ENCODE data around the gene IQCB1. TPM values are rescaled to one million over a fixed set of nuclear protein-coding genes. Genes with fewer than 3 reads are reported as not detected.

IQCB1 gene
- total RNA-seq = 13.4 and 28.0 TPM in 2 replicates

GRCh38 chr3:121834671-121835464, at the start of gene IQCB1, which contains the start of gene EAF2:
TSS of gene IQCB1 (minus strand) at chr3:121835060. CDS start at chr3:121828960, 6,100 bp downstream.
TSS of gene EAF2 (plus strand) at chr3:121835209. CDS start at chr3:121835286, 77 bp downstream.

GRCh38 chr3:121749276-121750086, 85.4 kb downstream of the IQCB1 start, which contains the start of gene GOLGB1:
TSS of gene GOLGB1 (minus strand) at chr3:121749741. CDS start at chr3:121730971, 18,770 bp downstream.

Other genes starting within 250 kb of the IQCB1 start
- not detected in 2 replicates for gene FBXO40, start 241.7 kb downstream of the IQCB1 start, total RNA-seq
- 3.3 and 6.5 TPM in 2 replicates for gene HCLS1, start 174.2 kb downstream of the IQCB1 start, total RNA-seq
- 65.3 and 93.2 TPM in 2 replicates for gene GOLGB1, start 85.3 kb downstream of the IQCB1 start, total RNA-seq
- 3.4 and 5.0 TPM in 2 replicates for gene EAF2, start 149 bp upstream of the IQCB1 start, total RNA-seq
- gene SLC15A2, start 59.3 kb upstream of the IQCB1 start, total RNA-seq = 0.59 and 2.3 TPM in 2 replicates
- gene ILDR1, start 187.2 kb upstream of the IQCB1 start, total RNA-seq = not detected in 2 replicates
- gene CD86, start 220.3 kb upstream of the IQCB1 start, total RNA-seq = not detected in 2 replicates